Activated T-cell treated with anti-CD3 and anti-CD28 coated beads, Interleukin-2, amount 50 U/mL, for 72 hours (primary cell): Measurements from ENCODE around the gene MANBA. TPM values are rescaled to one million over a fixed set of nuclear protein-coding genes. Genes with fewer than 3 reads are reported as not detected.
A peak's percentile ranks its signal among the peaks of the same experiment; 100 is the strongest.

Experiments
- ATAC-seq, 2 donors: fragments of 150-1000 bp; cut with Tn5 transposase; replicated peaks in 1 of 2; 2 replicates each; pipeline ENCODE4 v1.10.0; 2021; ENCODE audit warnings: moderate library complexity in 2 of 2, mild to moderate bottlenecking in 1 of 2
- DNase-seq, 2 donors: peaks; one replicate each; pipeline ENCODE4 v3.0.0; 2021 to 2022; ENCODE audit warnings: mixed read lengths in 1 of 2
- H3K27ac Mint-ChIP-seq: one replicate; pipeline ENCODE4 v1.8.0; 2022; ENCODE audit warnings: mild to moderate bottlenecking, moderate library complexity, mixed read lengths
- H3K27me3 Mint-ChIP-seq: one replicate; pipeline ENCODE4 v1.8.0; 2022; ENCODE audit warnings: low read depth, mixed read lengths
- H3K36me3 Mint-ChIP-seq, 2 donors: one replicate each; pipeline ENCODE4 v1.8.0; 2022; ENCODE audit warnings: mixed read lengths in 2 of 2, mild to moderate bottlenecking in 1 of 2; ENCODE audit not compliant: insufficient read depth in 2 of 2
- H3K4me1 Mint-ChIP-seq: one replicate; pipeline ENCODE4 v1.8.0; 2022; ENCODE audit warnings: low read depth, mixed read lengths
- H3K4me3 Mint-ChIP-seq, 2 donors: one replicate each; pipeline ENCODE4 v1.8.0; 2022; ENCODE audit warnings: mild to moderate bottlenecking in 2 of 2, mixed read lengths in 2 of 2, moderate library complexity in 2 of 2
- H3K9me3 Mint-ChIP-seq, 2 donors: one replicate each; pipeline ENCODE4 v1.8.0; 2022; ENCODE audit warnings: mixed read lengths in 2 of 2
- total RNA-seq, 2 donors: library from RNA; stranded (reverse); gene quantifications; one replicate each; pipeline ENCODE4 v1.2.3, GENCODE V29; 2022

MANBA gene
- total RNA-seq, result 10 to 100 TPM; 14.8 to 16.8 TPM

DNA sequence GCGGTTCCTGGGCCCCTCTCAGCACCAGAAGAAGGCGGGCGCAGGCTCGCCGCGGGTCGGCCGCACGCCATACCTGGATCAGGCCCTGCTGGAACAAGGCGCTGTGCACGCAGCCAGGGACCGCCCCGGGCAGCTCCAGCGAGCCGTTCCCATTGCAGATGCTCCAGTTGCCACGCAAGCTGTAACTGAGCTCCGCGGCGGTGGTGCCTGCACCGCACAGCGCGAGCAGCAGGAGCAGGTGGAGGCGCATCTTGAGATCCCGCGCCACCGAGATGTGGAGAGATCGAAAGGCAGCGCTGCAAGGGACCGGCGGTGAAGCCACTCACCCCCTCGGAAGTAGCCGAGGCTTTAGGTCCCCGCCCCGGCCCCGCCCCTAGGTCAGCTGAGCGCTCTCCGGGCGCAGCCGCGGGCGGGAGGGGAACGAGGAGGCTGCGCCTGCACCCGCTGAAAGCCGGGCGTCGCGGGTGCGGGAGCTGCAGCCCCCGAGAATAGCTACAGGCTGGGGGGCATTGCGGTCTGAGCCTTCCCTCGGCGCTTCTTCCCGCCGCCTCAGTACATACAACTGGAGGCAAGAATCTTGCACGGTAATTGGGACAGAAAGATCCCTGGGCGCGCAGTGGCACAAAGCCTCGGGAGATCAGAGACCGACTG is at the start of gene MANBA:
MANBA (minus strand) TSS at position 324 of the 651 bp plus-strand sequence; CDS start at position 250, 74 bp downstream.
- Mint-ChIP-seq H3K27ac (peak within 1 kb of the TSS; percentile 61), H3K9me3 (peaks cover 0 to 2% of the 10 kb centered on the region in 2 donors), H3K4me3 (peak within 1 kb of the TSS; percentile 84 to 97), H3K27me3 (peaks cover 8% of the 10 kb centered on the region), H3K36me3 (peaks cover 0 to 3% of the 10 kb centered on the region in 2 donors), H3K4me1 (peaks cover 40% of the 10 kb centered on the region)
- ATAC-seq, result peak; percentile 96
- DNase-seq, result peak; percentile 85 to 86

DNA sequence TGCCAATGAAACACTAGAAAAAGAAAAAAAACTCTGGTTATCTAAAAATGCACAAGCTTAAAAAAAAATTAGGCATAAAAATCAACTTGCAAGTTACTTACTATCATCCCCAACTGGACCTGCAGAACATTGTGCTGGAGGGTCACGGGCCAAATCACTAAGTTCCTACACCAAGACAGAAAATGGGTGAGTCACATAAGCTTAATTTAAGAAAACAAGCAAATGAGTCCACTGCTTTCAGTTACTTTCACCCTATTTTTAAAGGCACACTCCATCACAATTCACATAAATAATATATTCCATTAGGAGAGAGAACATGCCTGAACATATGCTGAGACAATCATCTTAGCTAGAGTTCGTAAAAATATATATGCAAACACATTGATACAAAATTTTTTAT is 48.9 kb upstream of the MANBA start:
- Mint-ChIP-seq H3K27ac (peak overlapping the region; percentile 97), H3K4me1 (peaks cover 81% of the 10 kb centered on the region), H3K9me3 (no peaks in the 10 kb centered on the region), H3K36me3 (peaks cover 13 to 65% of the 10 kb centered on the region in 2 donors), H3K27me3 (no peaks in the 10 kb centered on the region), H3K4me3 (peak overlapping the region in 1 of 2 donors; percentile 73)
- peak in 1 of 2 donors; percentile 56 for ATAC-seq
- no peak for DNase-seq

DNA sequence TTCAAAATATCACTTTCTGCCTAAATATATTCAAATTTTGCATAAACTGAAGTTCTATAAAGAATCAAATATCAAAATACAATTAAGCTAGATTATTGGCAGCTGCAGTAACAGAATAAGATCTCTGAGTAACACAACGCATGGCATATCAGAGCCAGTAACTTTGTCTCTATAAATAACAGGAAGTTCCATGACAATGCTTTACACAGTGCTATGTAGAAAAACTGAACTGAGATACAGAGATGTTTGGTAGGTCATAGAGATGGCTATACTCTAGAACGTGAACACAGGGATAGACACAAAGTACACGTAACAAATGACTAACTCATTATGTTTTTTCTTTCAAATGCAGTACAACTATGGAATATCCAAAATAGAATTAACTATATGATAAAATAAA is 48.4 kb upstream of the MANBA start:
- H3K36me3 Mint-ChIP-seq, result peaks cover 11 to 63% of the 10 kb centered on the region in 2 donors
- H3K27ac Mint-ChIP-seq, result peak overlapping the region; percentile 56
- DNase-seq (no peak), ATAC-seq (peak; percentile 70 to 74)
- no peaks in the 10 kb centered on the region for H3K9me3 Mint-ChIP-seq
- H3K27me3 Mint-ChIP-seq, result no peaks in the 10 kb centered on the region
- peaks cover 76% of the 10 kb centered on the region for H3K4me1 Mint-ChIP-seq
- peak overlapping the region in 1 of 2 donors; percentile 23 for H3K4me3 Mint-ChIP-seq

DNA sequence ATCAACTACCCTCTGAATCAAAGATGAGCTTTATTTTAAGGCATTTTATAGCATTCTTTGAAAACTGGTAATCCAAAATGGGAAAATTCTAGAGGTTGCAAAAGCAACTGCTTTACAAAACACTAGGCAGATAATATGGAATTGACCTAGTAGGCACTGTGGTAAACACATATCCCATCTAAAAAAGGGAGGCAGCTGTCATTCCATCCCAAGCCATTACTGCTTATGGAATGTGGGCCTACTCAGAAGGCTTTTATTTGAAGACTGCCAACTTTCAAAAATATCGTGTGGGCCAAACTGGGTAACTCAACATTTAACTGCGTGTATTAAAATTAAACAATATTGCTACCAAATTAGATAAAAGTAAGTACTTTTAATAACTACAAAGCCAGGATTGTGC is 47.2 kb upstream of the MANBA start:
- no peak for DNase-seq
- peak overlapping the region; percentile 65 for H3K27ac Mint-ChIP-seq
- peaks cover 72% of the 10 kb centered on the region for H3K4me1 Mint-ChIP-seq
- no peaks in the 10 kb centered on the region for H3K9me3 Mint-ChIP-seq
- no peak for ATAC-seq
- H3K27me3 Mint-ChIP-seq, result no peaks in the 10 kb centered on the region
- H3K36me3 Mint-ChIP-seq, result peaks cover 12 to 63% of the 10 kb centered on the region in 2 donors
- H3K4me3 Mint-ChIP-seq, result no peak overlapping the region

DNA sequence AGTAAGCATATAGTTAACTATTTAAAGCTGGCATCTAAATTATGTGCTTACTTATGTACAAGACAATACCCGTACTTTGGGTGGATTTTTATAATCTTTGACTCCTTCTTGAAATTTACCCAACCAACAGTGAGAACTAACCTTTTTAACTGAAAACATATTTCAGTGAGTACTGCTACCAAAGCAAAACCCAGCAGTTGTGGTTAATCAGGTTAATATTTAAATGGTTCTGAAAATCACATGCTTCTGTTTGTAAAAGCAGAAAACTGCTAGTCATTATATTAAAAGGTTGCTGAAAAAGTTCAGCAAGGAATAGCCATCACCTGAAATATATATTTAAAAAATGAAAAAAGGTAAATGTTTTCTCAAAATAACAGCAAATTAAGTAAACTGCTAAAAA is 46.6 kb upstream of the MANBA start:
- ATAC-seq, result no peak
- DNase-seq, result no peak
- peaks cover 68% of the 10 kb centered on the region for H3K4me1 Mint-ChIP-seq
- no peaks in the 10 kb centered on the region for H3K27me3 Mint-ChIP-seq
- H3K9me3 Mint-ChIP-seq, result no peaks in the 10 kb centered on the region
- peak overlapping the region; percentile 91 for H3K27ac Mint-ChIP-seq
- no peak overlapping the region for H3K4me3 Mint-ChIP-seq
- peaks cover 16 to 65% of the 10 kb centered on the region in 2 donors for H3K36me3 Mint-ChIP-seq

DNA sequence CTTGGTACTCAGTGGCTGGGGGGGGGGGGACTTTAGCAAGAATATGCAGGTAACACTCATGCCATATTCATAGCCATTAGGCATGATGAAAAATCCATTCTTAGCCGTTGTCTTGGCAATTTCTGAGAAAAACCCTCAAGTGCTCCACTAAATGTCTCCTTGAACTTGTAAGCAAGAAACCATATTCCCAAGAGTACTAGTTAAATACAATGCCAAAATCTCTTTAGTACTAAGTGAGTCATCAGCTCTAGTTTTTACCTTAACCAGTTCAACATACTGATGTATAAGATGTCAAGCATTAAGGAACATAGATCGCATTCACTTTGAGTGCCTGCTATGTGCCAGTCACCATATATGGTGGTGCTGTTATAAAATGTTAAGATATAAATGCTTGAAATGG is 39.0 kb upstream of the MANBA start:
- DNase-seq (no peak), ATAC-seq (no peak)
- Mint-ChIP-seq H3K27me3 (no peaks in the 10 kb centered on the region), H3K9me3 (no peaks in the 10 kb centered on the region), H3K27ac (no peak overlapping the region), H3K36me3 (peaks cover 17 to 57% of the 10 kb centered on the region in 2 donors), H3K4me1 (peaks cover 17% of the 10 kb centered on the region), H3K4me3 (no peak overlapping the region)

DNA sequence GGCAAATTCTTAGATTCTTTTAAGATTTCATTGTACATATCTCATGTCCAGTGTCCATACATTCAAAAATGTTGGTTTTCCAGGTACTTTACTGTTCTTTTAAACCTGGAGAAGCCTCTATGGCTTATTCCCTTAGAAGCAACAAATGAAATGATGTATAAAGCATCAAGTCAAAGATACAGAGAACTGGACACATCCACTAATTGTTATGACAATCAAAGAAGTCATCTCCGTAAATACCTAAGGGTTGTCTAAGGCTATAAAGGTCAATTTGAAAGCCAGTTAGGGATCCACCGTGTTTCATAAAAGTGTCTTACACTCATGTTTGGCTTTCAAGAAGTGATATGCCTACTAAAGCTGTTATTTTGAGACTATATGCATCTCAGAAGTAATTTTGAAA is 34.2 kb upstream of the MANBA start:
- ATAC-seq, result no peak
- Mint-ChIP-seq H3K4me1 (peaks cover 26% of the 10 kb centered on the region), H3K9me3 (peaks cover 3 to 4% of the 10 kb centered on the region in 2 donors), H3K36me3 (peaks cover 17 to 46% of the 10 kb centered on the region in 2 donors), H3K4me3 (no peak overlapping the region), H3K27me3 (no peaks in the 10 kb centered on the region), H3K27ac (no peak overlapping the region)
- DNase-seq, result no peak

DNA sequence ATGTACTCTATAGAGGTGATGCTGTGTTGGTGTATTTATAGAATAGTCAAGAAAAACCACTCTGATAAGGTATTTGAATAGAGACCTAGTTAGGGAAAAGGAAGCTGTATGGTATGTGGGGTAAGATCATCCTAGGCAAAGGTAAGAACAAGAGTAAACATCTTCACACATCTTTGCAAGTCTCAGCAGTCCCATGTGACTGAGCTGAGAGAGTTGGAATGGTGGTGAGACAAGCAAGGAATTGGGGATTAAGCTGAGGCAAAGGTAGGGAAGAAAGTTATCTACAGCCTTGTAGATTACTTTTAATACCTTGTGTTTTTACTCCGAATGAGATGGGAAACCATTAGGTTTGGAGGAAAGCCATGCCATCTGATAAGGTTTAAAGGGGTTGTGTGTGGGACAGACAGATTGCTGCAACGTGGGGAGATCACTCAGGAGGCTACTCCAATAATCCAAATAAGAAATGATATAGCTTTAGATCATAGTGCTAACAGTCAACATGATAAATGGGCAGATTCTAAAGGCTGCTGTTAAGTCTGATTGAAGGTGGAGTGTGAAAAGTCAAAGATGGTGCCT is 31.7 kb upstream of the MANBA start:
- Mint-ChIP-seq H3K36me3 (peaks cover 11 to 40% of the 10 kb centered on the region in 2 donors), H3K9me3 (peaks cover 6 to 10% of the 10 kb centered on the region in 2 donors), H3K4me1 (peaks cover 47% of the 10 kb centered on the region), H3K4me3 (no peak overlapping the region), H3K27ac (peak overlapping the region; percentile 18), H3K27me3 (no peaks in the 10 kb centered on the region)
- ATAC-seq (no peak), DNase-seq (no peak)

DNA sequence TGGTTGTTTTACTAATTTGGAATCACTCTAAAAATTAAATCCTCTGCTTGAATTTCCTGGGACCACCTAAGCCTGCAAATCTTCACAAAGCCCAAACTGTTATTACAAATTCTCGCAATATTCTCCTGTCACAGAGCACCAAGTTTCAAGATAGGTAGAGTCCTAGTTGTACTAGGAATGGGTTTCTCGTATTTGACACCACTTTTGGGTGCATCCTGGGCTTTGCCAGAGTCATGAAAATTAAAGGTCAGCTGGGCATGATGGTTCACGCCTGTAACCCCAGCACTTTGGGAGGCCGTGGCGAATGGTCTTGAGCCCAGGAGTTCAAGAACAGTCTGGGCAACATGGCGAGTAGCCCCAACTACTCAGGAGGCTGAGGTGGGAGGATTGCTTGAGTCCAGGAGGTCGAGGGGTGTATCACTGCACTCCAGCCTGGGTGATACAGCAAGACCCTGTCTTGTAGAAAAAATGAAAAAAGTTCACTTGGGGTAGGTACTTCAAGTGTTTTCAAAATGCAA is 30.6 kb upstream of the MANBA start:
- peak overlapping the region; percentile 4 for H3K27ac Mint-ChIP-seq
- H3K36me3 Mint-ChIP-seq, result peaks cover 10 to 32% of the 10 kb centered on the region in 2 donors
- peaks cover 6 to 10% of the 10 kb centered on the region in 2 donors for H3K9me3 Mint-ChIP-seq
- no peaks in the 10 kb centered on the region for H3K27me3 Mint-ChIP-seq
- ATAC-seq (no peak), DNase-seq (no peak)
- peaks cover 53% of the 10 kb centered on the region for H3K4me1 Mint-ChIP-seq
- no peak overlapping the region for H3K4me3 Mint-ChIP-seq

DNA sequence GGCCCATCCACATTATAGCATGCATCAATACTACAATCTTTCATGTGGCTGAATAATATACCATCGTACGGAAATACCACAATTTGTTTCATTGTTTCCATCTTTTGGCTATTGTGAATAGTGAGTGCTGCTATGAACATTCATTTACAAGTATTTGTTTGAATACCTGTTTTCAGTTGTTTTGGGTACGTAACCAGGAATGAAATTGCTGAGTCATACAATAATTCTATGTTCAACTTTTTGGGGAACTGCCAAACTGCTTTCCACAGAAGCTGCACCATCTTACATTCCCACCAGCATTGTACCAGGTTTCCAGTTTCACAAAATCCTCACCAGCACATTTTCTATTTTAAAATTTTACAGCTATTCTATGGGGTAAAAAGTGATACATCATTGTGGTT is 28.5 kb upstream of the MANBA start:
- Mint-ChIP-seq H3K36me3 (peaks cover 6 to 16% of the 10 kb centered on the region in 2 donors), H3K27ac (peak overlapping the region; percentile 99), H3K4me3 (peak overlapping the region in 1 of 2 donors; percentile 76), H3K27me3 (no peaks in the 10 kb centered on the region), H3K9me3 (peaks cover 6 to 10% of the 10 kb centered on the region in 2 donors), H3K4me1 (peaks cover 53% of the 10 kb centered on the region)
- DNase-seq (no peak), ATAC-seq (peak; percentile 69 to 75)

DNA sequence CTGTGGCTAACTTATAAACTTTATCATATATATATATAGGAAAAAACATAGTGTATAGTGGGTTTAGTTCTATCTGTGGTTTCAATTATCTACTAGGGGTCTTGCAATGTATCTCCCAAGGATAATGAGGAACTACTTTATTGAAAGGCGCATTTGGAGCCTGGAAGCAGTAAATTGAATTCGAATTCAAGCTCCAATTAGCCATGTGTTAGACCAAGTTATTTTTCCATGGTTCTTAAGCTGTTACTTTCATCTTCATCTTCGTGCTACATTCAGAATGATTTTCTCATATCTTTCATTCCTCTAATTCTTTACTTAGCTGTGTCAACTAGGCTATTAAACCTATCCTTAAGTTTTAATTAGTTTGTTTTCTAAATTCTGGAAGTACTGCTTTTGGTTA is 27.2 kb upstream of the MANBA start:
- peaks cover 6 to 10% of the 10 kb centered on the region in 2 donors for H3K9me3 Mint-ChIP-seq
- peaks cover 48% of the 10 kb centered on the region for H3K4me1 Mint-ChIP-seq
- H3K4me3 Mint-ChIP-seq, result no peak overlapping the region
- ATAC-seq, result no peak
- DNase-seq, result no peak
- H3K27me3 Mint-ChIP-seq, result no peaks in the 10 kb centered on the region
- H3K36me3 Mint-ChIP-seq, result peaks cover 6 to 15% of the 10 kb centered on the region in 2 donors
- H3K27ac Mint-ChIP-seq, result peak overlapping the region; percentile 60

DNA sequence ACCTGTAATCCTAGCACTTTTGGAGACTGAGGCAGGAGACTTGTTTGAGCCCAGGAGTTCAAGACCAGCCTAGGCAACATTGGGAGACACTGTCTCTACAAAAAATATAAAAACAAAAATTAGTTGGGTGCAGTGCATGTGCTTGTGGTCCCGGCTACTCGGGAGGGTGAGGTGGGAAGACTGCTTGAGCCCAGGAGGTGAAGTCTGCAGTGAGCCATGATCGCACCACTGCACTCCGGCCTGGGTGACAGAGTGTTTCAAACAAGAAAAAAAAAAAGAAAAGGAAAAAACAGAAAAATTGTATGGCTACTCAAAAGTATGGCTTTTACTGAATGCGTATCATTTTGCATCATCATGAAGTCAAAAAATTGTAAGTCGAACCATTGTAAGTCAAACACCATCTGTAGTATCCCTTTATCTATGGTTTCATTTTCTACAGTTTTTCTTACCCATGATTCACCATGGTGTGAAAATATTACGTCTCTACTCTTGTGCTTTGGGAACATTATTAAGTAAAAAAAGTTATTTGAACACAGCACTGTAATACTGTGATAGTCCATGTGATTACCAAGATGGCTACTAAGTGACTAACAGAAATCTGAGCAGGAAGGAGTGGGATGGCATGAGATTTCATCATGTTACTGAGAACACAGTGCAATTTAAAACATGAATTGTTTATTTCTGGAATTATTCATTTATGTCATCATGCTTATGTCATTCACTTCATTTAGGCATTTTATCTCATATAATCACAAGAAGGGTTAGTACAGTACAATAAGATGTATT is 26.5 kb upstream of the MANBA start:
- DNase-seq, result no peak
- peak; percentile 76 to 81 for ATAC-seq
- Mint-ChIP-seq H3K27ac (peak overlapping the region; percentile 98), H3K36me3 (peaks cover 3 to 10% of the 10 kb centered on the region in 2 donors), H3K4me3 (peak overlapping the region in 1 of 2 donors; percentile 44), H3K4me1 (peaks cover 42% of the 10 kb centered on the region), H3K27me3 (no peaks in the 10 kb centered on the region), H3K9me3 (peaks cover 5 to 9% of the 10 kb centered on the region in 2 donors)

DNA sequence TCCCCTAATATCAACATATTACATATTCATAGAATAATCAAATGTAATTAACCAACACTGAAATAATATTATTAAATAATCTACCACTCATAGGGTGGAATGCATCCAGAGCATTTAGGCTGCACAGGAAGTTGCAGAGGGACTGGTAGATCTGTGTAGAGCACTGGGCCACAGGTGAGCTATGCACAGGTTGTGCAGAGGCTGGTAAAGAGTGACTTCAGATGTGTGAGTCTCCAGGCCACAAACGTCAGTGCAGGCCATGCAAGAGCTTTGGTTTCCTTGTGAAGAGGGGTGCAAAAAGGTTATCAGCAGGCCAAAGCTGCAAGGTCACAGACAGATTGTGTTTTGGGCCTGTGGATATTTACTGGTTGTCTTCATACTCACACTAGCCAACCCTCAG is 25.5 kb upstream of the MANBA start:
- Mint-ChIP-seq H3K27ac (peak overlapping the region; percentile 90), H3K9me3 (peaks cover 4 to 8% of the 10 kb centered on the region in 2 donors), H3K4me3 (no peak overlapping the region), H3K4me1 (peaks cover 33% of the 10 kb centered on the region), H3K27me3 (no peaks in the 10 kb centered on the region), H3K36me3 (peaks cover 0 to 6% of the 10 kb centered on the region in 2 donors)
- no peak for DNase-seq
- peak in 1 of 2 donors; percentile 18 for ATAC-seq
